ENCODE results near the gene NUBPL. TPM values are rescaled to one million over a fixed set of nuclear protein-coding genes. Genes with fewer than 3 reads are reported as not detected.

NUBPL gene
- total RNA-seq, 1 donor, result 10.5 TPM

DNA sequence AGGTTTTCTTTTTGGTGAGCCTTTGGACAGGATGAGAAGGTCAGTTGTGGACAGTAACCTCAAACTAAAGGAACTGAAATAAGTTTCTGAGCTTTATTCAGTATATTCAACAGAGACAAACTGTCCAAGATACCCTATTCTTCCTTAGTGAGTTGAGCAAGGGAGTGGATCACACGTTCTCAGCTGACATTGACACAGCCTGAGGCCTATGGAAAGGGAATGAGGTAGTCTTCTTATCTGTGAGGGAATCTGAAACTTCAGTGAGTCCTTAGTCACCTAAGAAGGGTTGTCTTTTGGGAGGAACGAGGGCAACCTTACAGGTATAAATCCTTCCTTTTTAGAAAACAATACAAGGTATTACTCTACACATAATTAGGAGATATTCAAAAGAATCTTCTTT, 5.0 kb upstream of the NUBPL start:
- no peak for DNase-seq (ENCODE audit: low read depth)
- TF ChIP-seq, protein P1, sequence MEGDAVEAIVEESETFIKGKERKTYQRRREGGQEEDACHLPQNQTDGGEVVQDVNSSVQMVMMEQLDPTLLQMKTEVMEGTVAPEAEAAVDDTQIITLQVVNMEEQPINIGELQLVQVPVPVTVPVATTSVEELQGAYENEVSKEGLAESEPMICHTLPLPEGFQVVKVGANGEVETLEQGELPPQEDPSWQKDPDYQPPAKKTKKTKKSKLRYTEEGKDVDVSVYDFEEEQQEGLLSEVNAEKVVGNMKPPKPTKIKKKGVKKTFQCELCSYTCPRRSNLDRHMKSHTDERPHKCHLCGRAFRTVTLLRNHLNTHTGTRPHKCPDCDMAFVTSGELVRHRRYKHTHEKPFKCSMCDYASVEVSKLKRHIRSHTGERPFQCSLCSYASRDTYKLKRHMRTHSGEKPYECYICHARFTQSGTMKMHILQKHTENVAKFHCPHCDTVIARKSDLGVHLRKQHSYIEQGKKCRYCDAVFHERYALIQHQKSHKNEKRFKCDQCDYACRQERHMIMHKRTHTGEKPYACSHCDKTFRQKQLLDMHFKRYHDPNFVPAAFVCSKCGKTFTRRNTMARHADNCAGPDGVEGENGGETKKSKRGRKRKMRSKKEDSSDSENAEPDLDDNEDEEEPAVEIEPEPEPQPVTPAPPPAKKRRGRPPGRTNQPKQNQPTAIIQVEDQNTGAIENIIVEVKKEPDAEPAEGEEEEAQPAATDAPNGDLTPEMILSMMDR (IDR thresholded peaks at IDR 0.05; ENCODE audit: insufficient read depth, low read length), result no peak
- H3K4me3 ChIP-seq (ENCODE audit: low read depth, low read length), result no peak overlapping the region

DNA sequence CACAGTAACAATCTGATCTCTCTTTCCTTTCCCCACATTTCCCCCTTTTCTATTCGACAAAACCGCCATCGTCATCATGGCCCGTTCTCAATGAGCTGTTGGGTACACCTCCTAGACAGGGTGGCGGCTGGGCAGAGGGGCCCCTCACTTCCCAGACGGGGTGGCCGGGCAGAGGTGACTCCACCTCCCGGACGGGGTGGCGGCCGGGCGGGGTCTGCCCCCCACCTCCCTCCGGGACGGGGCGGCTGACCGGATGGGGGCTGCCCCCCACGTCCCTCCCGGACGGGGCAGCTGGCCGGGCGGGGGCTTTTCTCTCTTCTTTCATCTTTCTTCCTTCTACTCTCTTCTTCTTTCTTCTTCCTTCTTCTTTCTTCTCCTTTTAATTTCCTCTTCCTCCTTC, 1.3 kb upstream of the NUBPL start:
- H3K4me3 ChIP-seq (ENCODE audit: low read depth, low read length), result no peak overlapping the region
- TF ChIP-seq, protein P1 (IDR thresholded peaks at IDR 0.05; ENCODE audit: insufficient read depth, low read length), result no peak
- DNase-seq (ENCODE audit: low read depth), result no peak

DNA sequence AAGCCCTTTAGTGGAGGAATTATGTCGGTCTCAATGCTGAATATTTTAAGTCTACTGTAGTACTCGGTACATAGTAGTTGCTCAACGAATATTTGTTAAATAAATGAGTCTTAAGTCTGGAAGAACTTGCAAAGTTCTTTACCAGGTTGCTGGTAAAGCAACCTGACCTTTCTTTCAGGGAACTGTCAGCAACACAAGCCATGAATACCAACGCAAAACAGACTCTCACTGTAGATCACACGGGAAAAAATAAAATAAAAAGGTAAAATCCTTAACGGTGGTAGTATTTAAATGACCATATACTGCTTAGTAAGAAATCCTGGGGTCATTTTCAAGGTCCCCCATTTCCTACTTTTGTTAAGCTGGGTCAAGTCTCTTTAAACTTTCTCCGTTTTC, 447 bp upstream of the NUBPL start:
- peak overlapping the region; percentile 82 for H3K4me3 ChIP-seq (ENCODE audit: low read depth, low read length)
- no peak for DNase-seq (ENCODE audit: low read depth)
- TF ChIP-seq, protein P1 (IDR thresholded peaks at IDR 0.05; ENCODE audit: insufficient read depth, low read length), result no peak

DNA sequence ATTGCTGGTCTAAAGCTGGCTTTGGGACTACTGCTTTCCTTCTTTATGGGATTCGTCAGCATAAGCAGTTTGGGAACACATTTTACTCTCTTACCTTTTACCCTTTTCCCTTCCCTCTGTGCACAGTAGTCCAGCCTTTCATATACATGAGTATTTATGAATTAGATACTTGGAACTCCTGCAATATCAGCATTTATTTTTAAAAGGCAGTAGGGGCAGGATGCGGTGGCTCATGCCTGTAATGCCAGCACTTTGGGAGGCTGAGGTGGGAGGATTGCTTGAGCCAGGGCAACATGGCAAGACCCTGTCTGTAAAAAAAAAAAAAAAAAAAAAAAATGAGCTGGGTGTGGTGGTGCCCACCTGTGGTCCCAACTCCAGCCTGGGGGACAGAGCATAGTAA, 3.0 kb downstream of the NUBPL start:
- no peak for DNase-seq (ENCODE audit: low read depth)
- no peak overlapping the region for H3K4me3 ChIP-seq (ENCODE audit: low read depth, low read length)
- TF ChIP-seq, protein P1 (IDR thresholded peaks at IDR 0.05; ENCODE audit: insufficient read depth, low read length), result no peak

DNA sequence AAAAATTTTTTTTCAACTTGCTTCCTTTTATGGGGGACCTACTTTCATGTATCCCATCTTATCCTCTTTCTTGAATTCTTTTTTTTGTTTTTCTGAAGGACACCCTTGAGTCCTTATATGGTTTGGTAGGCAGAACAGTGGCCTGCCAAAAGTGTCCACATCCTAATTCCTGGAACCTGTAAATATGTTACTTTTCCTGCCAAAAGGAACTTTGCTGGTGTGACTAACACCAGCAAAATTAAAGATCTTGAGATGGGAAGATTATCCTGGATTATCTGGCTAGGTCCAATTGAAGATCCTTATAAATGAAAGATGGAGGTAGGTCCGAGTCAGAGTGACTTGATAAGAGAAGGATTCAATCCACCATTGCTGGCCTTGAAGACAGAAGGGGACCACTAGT, 5.3 kb downstream of the NUBPL start:
- TF ChIP-seq, protein P1 (IDR thresholded peaks at IDR 0.05; ENCODE audit: insufficient read depth, low read length), result no peak
- no peak overlapping the region for H3K4me3 ChIP-seq (ENCODE audit: low read depth, low read length)
- DNase-seq (ENCODE audit: low read depth), result peak; percentile 23

DNA sequence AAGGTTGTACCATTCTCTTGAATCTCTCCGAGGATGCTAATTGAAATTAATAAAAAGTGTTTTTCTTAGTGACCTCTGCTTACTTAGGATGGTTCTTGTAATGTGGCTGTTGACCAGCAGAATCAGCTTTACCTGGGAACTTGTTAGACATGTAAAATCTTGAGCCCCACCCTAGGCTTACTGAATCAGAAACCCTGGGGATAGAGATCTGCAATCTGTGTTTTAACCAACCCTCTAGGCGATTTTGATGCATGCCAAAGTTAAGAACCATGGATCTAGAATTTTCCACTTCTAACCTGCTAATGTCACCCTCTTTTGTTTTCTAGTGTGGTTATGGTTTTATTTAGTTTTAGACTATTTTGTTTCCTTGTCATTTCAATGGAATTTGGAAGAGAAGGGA, 6.5 kb downstream of the NUBPL start:
- no peak for DNase-seq (ENCODE audit: low read depth)
- no peak overlapping the region for H3K4me3 ChIP-seq (ENCODE audit: low read depth, low read length)
- TF ChIP-seq, protein P1 (IDR thresholded peaks at IDR 0.05; ENCODE audit: insufficient read depth, low read length), result no peak

DNA sequence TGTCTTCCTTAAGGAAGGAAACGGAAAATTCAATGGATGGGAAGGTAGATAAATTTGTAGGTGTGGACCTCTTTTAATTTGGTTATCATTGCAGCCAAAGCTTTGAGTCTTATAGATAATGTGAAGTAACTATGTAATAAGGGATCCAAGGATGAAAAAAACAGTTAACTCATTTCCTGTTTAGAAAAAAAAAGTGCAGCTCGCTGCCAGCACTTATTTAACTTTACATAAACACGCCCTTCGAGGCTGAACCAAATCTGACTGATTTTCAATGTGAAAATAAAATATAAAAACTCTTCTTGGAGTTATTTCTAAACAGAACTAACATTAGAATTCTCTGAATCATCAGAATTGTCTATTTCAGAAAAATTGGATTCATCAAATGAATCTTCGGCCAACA, 7.0 kb downstream of the NUBPL start:
- TF ChIP-seq, protein P1 (IDR thresholded peaks at IDR 0.05; ENCODE audit: insufficient read depth, low read length), result no peak
- H3K4me3 ChIP-seq (ENCODE audit: low read depth, low read length), result no peak overlapping the region
- peak; percentile 56 for DNase-seq (ENCODE audit: low read depth)

Data from fibroblast of the aortic adventitia (primary cell).